Measurements from ENCODE around the gene CELSR1.

- TF ChIP-seq MAX (IDR thresholded peaks at IDR 0.05) (no peak), EZH2 (IDR thresholded peaks at IDR 0.05) (no peak), CTCF (IDR thresholded peaks at IDR 0.05 in 2 of 3, conservative IDR thresholded peaks at IDR 0.05 in 1 of 3; ENCODE audit: borderline replicate concordance in 1 of 3, insufficient read depth in 1 of 3, low read depth in 2 of 3, low read length in 2 of 3) (no peak), REST (IDR thresholded peaks at IDR 0.05; ENCODE audit: low read depth) (no peak), YY1 (IDR thresholded peaks at IDR 0.05; ENCODE audit: extremely low read depth, insufficient replicate concordance, low read depth, low read length) (no peak), POLR2A (IDR thresholded peaks at IDR 0.05; ENCODE audit: borderline replicate concordance, extremely low read depth, insufficient read depth, insufficient read length) (no peak), RAD21 (IDR thresholded peaks at IDR 0.05; ENCODE audit: low read depth) (no peak), CEBPB (IDR thresholded peaks at IDR 0.05; ENCODE audit: low read depth) (no peak), POLR2AphosphoS5 (IDR thresholded peaks at IDR 0.05; ENCODE audit: low read depth, low read length) (no peak), SRF (IDR thresholded peaks at IDR 0.05; ENCODE audit: low read depth) (no peak)
Measured at GRCh38 chr22:46351767-46352166, 185.7 kb downstream of the CELSR1 start.
